Skin of body (tissue), 2 donors: Measurements from ENCODE around the gene LHPP. TPM values are rescaled to one million over a fixed set of nuclear protein-coding genes. Genes with fewer than 3 reads are reported as not detected.
A peak's percentile ranks its signal among the peaks of the same experiment; 100 is the strongest.
"Not testable (repeated sequence)": the region's sequence is repeated elsewhere in the genome, so short reads cannot be mapped to it uniquely, and the experiment has no call there.

Experiments used
- DNase-seq: peaks from one replicate; lab custom pipeline; 2025; lab: John Stamatoyannopoulos, UW
- total RNA-seq: library from RNA; depleted of rRNA; stranded (reverse); fragments of >200 nt; gene quantifications from one replicate; pipeline ENCODE4 v1.2.3, GENCODE V29; 2014

Gene LHPP
- total RNA-seq, 1 donor from 2014 or later = 7.7 TPM

DNA sequence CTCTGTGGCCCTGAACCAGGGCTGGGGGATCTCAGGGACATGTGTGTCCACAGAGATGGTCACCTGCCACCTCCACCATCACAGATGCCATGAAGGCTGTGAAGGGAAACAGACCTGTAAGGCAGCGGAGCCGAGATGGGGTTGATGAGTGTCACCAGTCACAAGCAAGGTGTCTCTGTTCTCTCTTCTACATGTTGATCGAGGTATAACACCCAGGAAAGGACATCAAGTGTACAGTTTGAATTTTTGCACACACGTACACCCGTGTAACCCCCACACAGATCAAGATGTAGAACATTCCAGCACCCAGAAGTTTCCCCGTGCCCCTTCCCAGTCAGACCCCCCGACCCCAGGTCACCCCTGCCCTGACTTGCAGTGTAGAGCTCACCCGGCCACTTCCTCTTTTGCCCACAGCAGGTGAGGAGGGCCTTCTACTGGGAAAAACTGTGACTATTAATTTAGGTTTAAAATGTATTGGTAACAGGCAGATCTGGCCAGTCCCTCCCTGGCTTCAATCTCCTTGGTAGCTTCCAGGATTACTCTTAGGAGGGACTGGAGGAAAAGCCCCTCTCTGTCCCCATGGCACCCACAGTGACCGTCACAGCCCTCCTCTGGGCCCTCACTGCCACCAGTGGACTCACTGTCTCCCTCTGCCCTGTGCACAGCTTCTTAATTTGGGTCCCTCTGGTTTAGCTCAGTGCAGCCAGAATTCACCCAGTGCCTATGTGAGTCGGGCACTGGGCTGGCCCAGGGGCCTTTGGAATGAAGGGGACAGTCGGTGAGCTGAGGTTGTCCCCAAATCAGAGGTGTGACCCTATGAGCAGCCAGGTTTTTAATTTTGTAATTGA is 108.2 kb downstream of the LHPP start:
- no peak for DNase-seq

DNA sequence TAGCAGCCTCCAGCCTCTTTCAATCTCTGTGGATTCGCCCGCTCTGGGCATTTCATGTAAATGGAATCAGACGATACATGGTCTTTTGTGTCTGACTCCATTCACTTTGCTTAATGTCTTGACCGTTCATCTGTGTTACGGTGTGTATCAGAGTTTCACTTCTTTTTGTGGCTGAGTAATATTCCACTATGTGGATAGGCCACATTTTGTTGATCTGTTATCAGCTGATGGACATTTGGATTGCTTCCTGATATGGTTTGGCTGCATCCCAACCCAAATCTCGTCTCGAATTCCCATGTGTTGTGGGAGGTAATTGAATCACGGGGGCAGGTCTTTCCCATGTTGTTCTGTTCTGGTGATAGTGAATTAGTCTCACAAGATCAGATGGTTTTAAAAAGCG is 109.0 kb downstream of the LHPP start:
- DNase-seq = no peak

- DNase-seq = no peak
Measured at GRCh38 chr10:124572751-124573150, 111.1 kb downstream of the LHPP start.

DNA sequence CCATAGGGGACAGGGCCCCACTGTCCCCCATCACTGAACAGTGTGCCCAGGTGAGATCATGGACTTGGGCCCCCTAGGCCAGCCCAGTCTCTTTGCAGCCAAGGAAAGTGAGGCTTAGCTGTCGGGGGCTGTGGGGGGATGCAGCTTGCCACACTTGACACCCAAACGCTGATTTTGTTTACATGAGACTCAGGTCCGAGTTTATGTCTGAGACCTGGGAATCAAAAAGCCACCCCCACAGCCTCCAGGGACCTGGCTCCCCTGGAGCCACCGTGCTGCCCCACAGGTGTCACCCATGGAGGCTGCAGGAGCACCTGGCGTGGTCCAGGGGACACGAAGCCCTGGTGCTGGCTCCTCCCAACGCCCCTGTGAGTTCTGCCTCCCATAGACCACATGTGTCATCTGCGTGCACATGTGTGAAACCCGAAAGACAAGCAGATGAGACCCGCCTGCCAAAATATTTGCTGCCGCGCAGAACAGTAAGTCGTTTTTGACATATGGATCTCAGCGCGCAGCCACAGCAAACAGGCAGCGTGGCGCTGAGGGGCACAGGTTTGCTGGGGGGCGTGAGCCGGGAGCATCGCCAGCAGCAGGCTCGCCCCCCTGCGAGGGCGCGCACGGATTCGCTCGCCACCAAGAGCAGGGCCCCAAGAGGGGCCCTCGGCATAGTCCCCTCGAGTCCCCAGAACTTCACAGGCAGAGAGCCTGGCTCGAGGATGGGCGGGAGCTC is 112.3 kb downstream of the LHPP start:
- DNase-seq = peak; percentile 55

DNA sequence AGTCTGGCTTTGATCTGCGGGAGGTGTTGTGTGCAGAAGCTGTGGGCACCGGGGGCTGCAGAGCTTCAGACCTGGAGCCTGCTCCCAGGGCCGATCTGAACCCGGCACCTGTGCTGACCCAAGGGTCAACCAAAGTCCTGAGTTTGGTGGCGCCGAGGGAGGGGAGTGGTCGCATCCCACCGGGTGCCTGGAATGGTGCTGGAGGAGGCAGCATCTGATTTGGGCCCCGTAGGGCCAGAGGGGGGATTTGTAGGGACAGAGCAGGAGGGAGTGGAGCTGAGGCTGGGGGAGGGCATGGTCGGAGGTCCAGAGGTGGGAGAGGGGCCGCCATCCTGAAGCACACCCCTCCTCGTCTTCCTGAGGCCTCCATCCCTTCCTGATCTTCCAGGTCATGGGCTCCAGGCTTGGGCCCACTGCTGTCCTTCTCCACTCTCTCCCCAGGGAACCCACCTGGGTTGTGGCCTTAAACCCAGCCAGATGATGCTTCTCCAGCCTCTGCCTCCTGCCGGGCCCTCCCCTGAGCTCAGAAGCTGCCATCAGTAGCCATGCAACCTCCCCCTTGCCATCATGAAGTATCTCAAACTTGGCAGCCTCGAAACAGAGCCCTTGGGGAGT is 112.9 kb downstream of the LHPP start:
- no peak for DNase-seq

DNA sequence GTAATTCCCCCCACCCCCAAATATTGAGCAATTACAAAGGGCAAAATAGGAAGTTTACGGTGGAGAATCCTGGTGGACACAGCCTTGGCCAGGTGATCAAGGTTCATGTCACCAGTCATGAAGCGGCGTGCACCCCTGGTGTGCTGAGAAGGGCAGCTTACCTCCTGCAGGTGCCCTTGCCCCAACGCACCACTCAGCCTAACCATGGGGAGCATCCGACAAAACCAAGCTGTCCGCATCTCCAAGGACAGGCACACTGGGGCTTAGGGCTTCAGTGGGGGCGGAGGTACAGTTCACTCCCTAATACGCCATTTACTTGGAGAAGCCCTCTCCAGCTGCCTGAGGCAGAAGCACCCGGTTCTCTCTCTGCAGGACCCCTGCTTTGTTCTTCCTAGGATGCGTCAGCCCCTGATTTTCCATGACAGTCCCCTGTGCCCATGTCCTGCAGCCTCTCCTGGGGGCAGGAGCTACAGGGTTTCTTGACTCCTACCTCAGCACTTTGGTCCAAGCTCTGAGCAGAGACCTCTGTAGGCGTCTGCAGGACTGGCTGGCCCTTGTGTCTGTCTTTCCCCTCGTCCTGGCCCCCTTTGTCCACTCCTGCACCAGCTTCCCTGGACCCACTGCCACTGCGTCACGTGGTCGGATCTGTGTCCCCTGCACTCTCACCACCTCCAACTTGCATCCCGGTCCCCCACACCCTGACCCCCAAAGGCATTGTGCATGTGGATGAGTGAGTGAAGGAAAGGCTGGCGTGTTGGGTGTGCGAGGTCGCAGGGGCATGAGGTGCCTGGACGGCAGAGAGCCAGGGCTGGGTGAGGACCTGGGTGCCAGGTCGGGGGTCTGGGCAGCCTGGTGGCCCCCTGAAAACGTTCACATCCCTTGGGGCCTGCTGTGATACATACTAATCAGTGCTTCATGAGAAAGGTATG is 113.7 kb downstream of the LHPP start:
- no peak for DNase-seq

GRCh38 chr10:124576526-124577420 is 115.2 kb downstream of the LHPP start:
- DNase-seq = no peak

GRCh38 chr10:124577651-124578050 is 116.0 kb downstream of the LHPP start:
- no peak for DNase-seq

- no peak for DNase-seq
Measured at GRCh38 chr10:124578231-124579010, 116.8 kb downstream of the LHPP start.

DNA sequence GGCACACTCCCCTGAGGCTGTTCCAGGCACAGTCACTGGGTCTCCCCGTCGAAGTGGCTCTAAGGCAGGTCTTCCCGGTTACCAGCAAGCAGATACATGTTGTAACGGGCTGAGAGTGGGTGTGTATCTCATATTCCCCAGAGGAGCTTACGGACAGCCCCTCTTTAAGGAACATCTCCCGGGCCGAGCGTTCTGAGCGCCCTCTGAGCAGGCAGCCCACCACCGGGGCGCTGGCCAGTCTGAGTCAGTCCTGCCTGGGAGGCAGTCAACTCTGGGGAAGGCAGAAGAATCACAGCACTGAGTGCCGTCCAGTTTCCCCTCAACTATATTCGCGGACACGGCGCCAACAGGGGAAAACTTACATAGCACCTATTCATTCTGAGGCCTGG is 117.4 kb downstream of the LHPP start:
- DNase-seq = no peak

DNA sequence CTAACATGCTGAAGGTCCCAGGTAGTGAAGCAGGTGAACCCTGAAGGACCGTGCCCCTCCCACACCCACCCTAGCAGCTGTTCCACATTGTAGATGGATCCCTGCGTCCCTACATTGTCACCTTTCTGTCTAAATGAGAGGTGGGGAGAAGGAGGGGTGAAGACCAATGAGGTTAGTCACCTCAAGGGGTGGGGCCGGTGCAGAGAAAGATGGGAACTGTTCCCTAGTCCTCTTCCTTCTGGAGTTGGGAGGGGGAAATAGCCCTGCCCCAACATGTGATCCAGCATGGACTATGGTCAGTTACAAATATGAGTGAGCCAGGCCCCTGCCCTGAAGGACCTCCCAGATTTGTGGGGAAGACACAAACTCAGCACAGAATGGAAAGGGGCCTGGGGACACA is 124.5 kb downstream of the LHPP start:
- no peak for DNase-seq

GRCh38 chr10:124587811-124588211 is 126.2 kb downstream of the LHPP start:
- DNase-seq = no peak

- not testable (repeated sequence) for DNase-seq
Measured at GRCh38 chr10:124588341-124588735, 126.7 kb downstream of the LHPP start.

GRCh38 chr10:124588736-124589490 is 127.3 kb downstream of the LHPP start:
- peak; percentile 10 for DNase-seq

GRCh38 chr10:124589491-124590041 is 127.9 kb downstream of the LHPP start:
- DNase-seq = no peak

GRCh38 chr10:124590216-124591122 is 128.8 kb downstream of the LHPP start:
- no peak for DNase-seq

DNA sequence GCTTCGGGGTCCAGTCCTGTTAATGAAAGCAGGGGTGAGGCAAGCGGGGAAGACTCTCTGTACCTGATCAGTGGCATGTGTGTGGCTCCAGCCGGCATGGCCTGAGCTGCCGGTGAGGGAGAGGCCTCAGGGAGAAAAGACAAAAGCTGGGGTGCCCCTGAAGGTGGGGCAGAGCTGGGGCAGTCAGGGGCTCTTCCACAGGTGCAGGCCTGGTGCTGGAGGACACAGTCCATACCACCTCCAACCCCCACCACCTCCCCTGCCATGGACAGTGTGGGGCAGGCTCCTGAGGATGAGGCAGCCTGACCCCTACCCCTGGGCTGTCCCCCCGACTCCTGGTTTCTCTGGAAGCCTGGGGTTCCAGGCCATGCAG is 129.5 kb downstream of the LHPP start:
- DNase-seq = no peak
